HepG2 (cell line): ENCODE measurements around the gene GALNT18. TPM values are rescaled to one million over a fixed set of nuclear protein-coding genes. Genes with fewer than 3 reads are reported as not detected.

Experiments
- ATAC-seq: fragments of 200-7000 bp; cut with Tn5 transposase; 3 replicates; pipeline ENCODE4 v1.9.1; 2020; ENCODE audit warnings: mild to moderate bottlenecking, moderate library complexity
- BruUV-seq: library from RNA; stranded (reverse); fragments of 400-500 nt; replicated peaks from 2 replicates; lab custom pipeline; 2021; lab: Mats Ljungman, UMichigan
- CTCF ChIA-PET: fragments of 300-600 bp; formaldehyde crosslinking; extraction: SDS; loops from one replicate; lab custom pipeline; 2021; ENCODE audit warnings: low total read pairs, inconsistent platforms, low intra/inter-chr PET ratio; lab: Yijun Ruan, JAX
- POLR2A ChIA-PET: fragments of 350-600 bp; sonication (Branson Sonifier 250); formaldehyde crosslinking; loops from one replicate; lab custom pipeline; 2020; ENCODE audit warnings: antibody characterized with exemption, inconsistent platforms; lab: Yijun Ruan, JAX
- DNase-seq: peaks from one replicate; pipeline ENCODE4 v3.0.0-alpha.2; 2015; ENCODE audit warnings: low spot score
- FAIRE-seq: peaks from 3 replicates; lab custom pipeline; 2011; peaks lifted over from hg19 to GRCh38; lab: Jason Lieb, UNC
- H2AFZ ChIP-seq: one replicate; pipeline ENCODE4 v1.6.1; 2011; ENCODE audit warnings: low read length, inconsistent platforms
- H3K27ac ChIP-seq: fragments of 300-600 bp; 3 replicates; pipeline ENCODE4 v1.8.0; 2011; ENCODE audit warnings: mixed run types, mild to moderate bottlenecking, mixed read lengths, low read length, inconsistent platforms; ENCODE audit not compliant: insufficient read depth; ENCODE audit errors: extremely low read length
- H3K27me3 ChIP-seq, 2 experiments: fragments of 200-600 bp in 1 of 2; 2 replicates in 1 of 2; 3 replicates in 1 of 2; pipeline versions ENCODE4 v1.6.0 to v1.8.0; 2011; ENCODE audit warnings: low read length in 2 of 2, mild to moderate bottlenecking in 2 of 2, moderate library complexity in 2 of 2, inconsistent platforms in 1 of 2; ENCODE audit not compliant: insufficient read depth in 2 of 2, control insufficient read depth in 1 of 2
- H3K36me3 ChIP-seq, 2 experiments: fragments of 200-600 bp in 1 of 2; replicated peaks in 1 of 2; 2 replicates in 1 of 2; 3 replicates in 1 of 2; pipeline versions ENCODE4 v1.5.1 to v1.8.0; 2011; ENCODE audit warnings: low read length in 2 of 2, inconsistent platforms in 1 of 2; ENCODE audit not compliant: insufficient read depth in 2 of 2, control insufficient read depth in 1 of 2
- H3K4me1 ChIP-seq: 2 replicates; pipeline ENCODE4 v1.5.1; 2012; ENCODE audit warnings: low read length, inconsistent platforms; ENCODE audit not compliant: insufficient read depth
- H3K4me2 ChIP-seq: 2 replicates; pipeline ENCODE4 v1.6.0; 2011; ENCODE audit warnings: low read depth, low read length, inconsistent platforms
- H3K4me3 ChIP-seq, 3 experiments: fragments of 200-600 bp in 1 of 3; sonication (generic), shearing (Covaris generic) in 1 of 3; replicated peaks in 1 of 3; 2 replicates each; pipeline ENCODE4 v1.5.1; 2011 to 2016; ENCODE audit warnings: low read length in 3 of 3, inconsistent platforms in 2 of 3, low read depth in 2 of 3, mild to moderate bottlenecking in 2 of 3, control low read depth in 1 of 3, mixed read lengths in 1 of 3; ENCODE audit not compliant: insufficient read depth in 1 of 3
- H3K79me2 ChIP-seq: one replicate; pipeline ENCODE4 v1.6.1; 2011; ENCODE audit warnings: low read length, inconsistent platforms; ENCODE audit not compliant: insufficient read depth
- H3K9ac ChIP-seq: 2 replicates; pipeline ENCODE4 v1.6.0; 2011; ENCODE audit warnings: mild to moderate bottlenecking, low read depth, low read length, inconsistent platforms; ENCODE audit not compliant: insufficient read depth
- H3K9me3 ChIP-seq: 2 replicates; pipeline ENCODE4 v1.5.1; 2012; ENCODE audit warnings: mild to moderate bottlenecking, low read length
- H4K20me1 ChIP-seq: 2 replicates; pipeline ENCODE4 v1.6.0; 2011; ENCODE audit warnings: inconsistent platforms, mild to moderate bottlenecking, low read length, moderate library complexity; ENCODE audit not compliant: insufficient read depth
- ASH2L ChIP-seq: fragments of 300-600, 200-600 bp; sonication (generic); IDR thresholded peaks from 2 replicates; pipeline ENCODE4 v1.7.0; 2017; ENCODE audit warnings: low read depth, mild to moderate bottlenecking, moderate library complexity, mixed read lengths, low read length; ENCODE audit not compliant: insufficient read length
- CEBPZ ChIP-seq: IDR thresholded peaks from 2 replicates; pipeline ENCODE4 v1.6.1; 2012; ENCODE audit warnings: low read length, improper control_type of control experiment
- ETS1 ChIP-seq: sonication (generic); formaldehyde crosslinking; IDR thresholded peaks from 2 replicates; pipeline ENCODE4 v1.4.0; 2020; ENCODE audit warnings: missing genetic modification reagents
- HCFC1 ChIP-seq: fragments of 150-350 bp; IDR thresholded peaks from 2 replicates; pipeline ENCODE4 v1.6.1; 2014; ENCODE audit warnings: low read depth, low read length
- MXI1 ChIP-seq: IDR thresholded peaks from 3 replicates; pipeline ENCODE4 v1.6.1; 2012; ENCODE audit warnings: low read depth, low read length, inconsistent platforms, borderline replicate concordance
- PREB ChIP-seq: sonication (generic); formaldehyde crosslinking; IDR thresholded peaks from 2 replicates; pipeline ENCODE4 v1.4.0; 2020; ENCODE audit warnings: missing genetic modification reagents
- TSC22D2 ChIP-seq: sonication (generic); formaldehyde crosslinking; IDR thresholded peaks from 2 replicates; pipeline ENCODE4 v1.5.1; 2020; ENCODE audit warnings: missing genetic modification reagents, mild to moderate bottlenecking, borderline replicate concordance
- ZNF124 ChIP-seq: sonication (generic); formaldehyde crosslinking; IDR thresholded peaks from 2 replicates; pipeline ENCODE4 v1.4.0; 2020; ENCODE audit warnings: missing genetic modification reagents
- ZNF331 ChIP-seq: sonication (generic); formaldehyde crosslinking; IDR thresholded peaks from 2 replicates; pipeline ENCODE4 v1.4.0; 2020; ENCODE audit warnings: missing genetic modification reagents
- ZNF44 ChIP-seq: sonication (generic); formaldehyde crosslinking; IDR thresholded peaks from 2 replicates; pipeline ENCODE4 v1.5.1; 2020; ENCODE audit warnings: mild to moderate bottlenecking, missing genetic modification reagents
- ZNF704 ChIP-seq: sonication (generic); formaldehyde crosslinking; IDR thresholded peaks from 2 replicates; pipeline ENCODE4 v1.8.1; 2023; ENCODE audit warnings: mild to moderate bottlenecking, inconsistent platforms, moderate library complexity, missing genetic modification reagents, borderline replicate concordance
- ZNF709 ChIP-seq: sonication (generic); formaldehyde crosslinking; IDR thresholded peaks from 2 replicates; pipeline ENCODE4 v1.5.0; 2020; ENCODE audit warnings: mild to moderate bottlenecking, missing genetic modification reagents
- ZNF710 ChIP-seq: sonication (generic); formaldehyde crosslinking; IDR thresholded peaks from 2 replicates; pipeline ENCODE4 v1.5.0; 2020; ENCODE audit warnings: mild to moderate bottlenecking, missing genetic modification reagents, borderline replicate concordance
- ZNF790 ChIP-seq: sonication (generic); formaldehyde crosslinking; IDR thresholded peaks from 2 replicates; pipeline ENCODE4 v1.8.0; 2022; ENCODE audit warnings: missing genetic modification reagents, mild to moderate bottlenecking, borderline replicate concordance
- ZSCAN21 ChIP-seq: sonication (generic); formaldehyde crosslinking; IDR thresholded peaks from 2 replicates; pipeline ENCODE4 v1.8.0; 2022; ENCODE audit warnings: mild to moderate bottlenecking, missing genetic modification reagents, moderate library complexity, borderline replicate concordance
- WGBS: methylation state at CpG from one replicate; pipeline ENCODE4 v1.1.6; 2017; ENCODE audit warnings: low lambda C conversion rate; 5-methylcytosine and 5-hydroxymethylcytosine counted together
- in situ Hi-C: cut with HindIII; loops from 2 replicates; pipeline ENCODE4 v1.10.0; 2017; ENCODE audit warnings: low pct_unique_long_range_greater_than_20kb; ENCODE audit not compliant: extremely low pct_ligation_motif_present
- intact Hi-C: fragments of 100-400 bp; cut with micrococcal nuclease; formaldehyde crosslinking; loops from one replicate; pipeline ENCODE4 v1.10.0; 2022; ENCODE audit not compliant: unreplicated experiment
- polyA plus RNA-seq, 8 experiments: library from polyadenylated mRNA; depleted of rRNA in 3 of 8; stranded (reverse) in 7 of 8; unstranded in 1 of 8; fragments of >200 nt; fragmentation: Illumina TruSeq in 4 of 8; extraction: Trizol in 4 of 8; gene quantifications; 2 replicates each; pipeline versions ENCODE4 v1.2.1 to v1.2.3, GENCODE V29; 2011 to 2016; ENCODE audit warnings: low read depth in 4 of 8, missing spikeins in 1 of 8, mixed read lengths in 1 of 8; ENCODE audit not compliant: insufficient read depth in 1 of 8
- total RNA-seq, 5 experiments: library from RNA; depleted of rRNA; stranded (reverse); fragments of >200 nt; fragmentation: Illumina TruSeq; extraction: Trizol; gene quantifications; 2 replicates each; pipeline ENCODE4 v1.2.3, GENCODE V29; 2016; ENCODE audit warnings: low read depth in 1 of 5

GALNT18 gene
- total and polyA plus RNA-seq, 2 of the 13 experiments (the other 11 are each of a cell fraction or from before 2014, with no cell fraction given), result 0.11 TPM; not detected in 1

GRCh38 chr11:11468954-11469353 lies 152.9 kb downstream of the GALNT18 start (continued):
- TF ChIP-seq ZNF44, result no peak
- no peak for TF ChIP-seq ZNF710 (CRISPR knock-in tag)
- TF ChIP-seq ZNF331 (CRISPR knock-in tag), result no peak
- TF ChIP-seq ASH2L, result no peak

GRCh38 chr11:11467312-11467711 lies 154.5 kb downstream of the GALNT18 start:
- no peak overlapping the region for H3K4me3 ChIP-seq
- peaks cover 0 to 21% of the 10 kb centered on the region in 2 experiments; a peak in 1 of 5 replicates for H3K27me3 ChIP-seq
- in situ Hi-C loops (no loop called here), intact Hi-C loops (no loop called here)
- H3K4me2 ChIP-seq, result no peak overlapping the region
- H3K9ac ChIP-seq, result no peak overlapping the region
- no peaks in the 10 kb centered on the region for H3K9me3 ChIP-seq
- no peaks in the 10 kb centered on the region for H3K4me1 ChIP-seq
- POLR2A ChIA-PET, result no interaction called here
- BruUV-seq, result no TSS peak
- no peaks in the 10 kb centered on the region for H3K36me3 ChIP-seq
- no peak overlapping the region for H2AFZ ChIP-seq
- no peak overlapping the region for H3K27ac ChIP-seq
- FAIRE-seq (no peak), DNase-seq (no peak), ATAC-seq (no peak)
- no peaks in the 10 kb centered on the region for H3K79me2 ChIP-seq
- CTCF ChIA-PET, result no interaction called here
- no peaks in the 10 kb centered on the region for H4K20me1 ChIP-seq
- TF ChIP-seq HCFC1, result no peak
- TF ChIP-seq TSC22D2, result no peak
- TF ChIP-seq ZNF709 (CRISPR knock-in tag), result no peak
- TF ChIP-seq ZNF790 (CRISPR knock-in tag), result no peak
- TF ChIP-seq ETS1 (CRISPR knock-in tag), result no peak
- no peak for TF ChIP-seq ZSCAN21 (CRISPR knock-in tag)
- TF ChIP-seq MXI1, result no peak
- no peak for TF ChIP-seq PREB (CRISPR knock-in tag)
- no peak for TF ChIP-seq ZNF124 (CRISPR knock-in tag)
- TF ChIP-seq ZNF704 (CRISPR knock-in tag), result no peak
- TF ChIP-seq CEBPZ, result no peak
- 0% methylated on average over 2 of the region's 4 CpGs for WGBS
